GM12892 (cell line): ENCODE results near the gene ACD.

Experiments used
- DNase-seq: peaks from one replicate; pipeline ENCODE4 v3.0.0; 2011; ENCODE audit not compliant: insufficient read length
- FAIRE-seq: peaks from 2 replicates; lab custom pipeline; 2011; peaks lifted over from hg19 to GRCh38; lab: Jason Lieb, UNC
- POLR2A ChIP-seq: IDR thresholded peaks from 2 replicates; pipeline ENCODE4 v1.6.1; 2011; ENCODE audit warnings: low read depth, low read length, control low read depth
- POLR2AphosphoS5 ChIP-seq: IDR thresholded peaks from 2 replicates; pipeline ENCODE4 v1.6.1; 2011; ENCODE audit warnings: low read depth, low read length, control low read depth
- TAF1 ChIP-seq: IDR thresholded peaks from 2 replicates; pipeline ENCODE4 v1.6.1; 2011; ENCODE audit warnings: low read depth, mild to moderate bottlenecking, control low read depth, low read length, borderline replicate concordance

The ACD gene

DNA sequence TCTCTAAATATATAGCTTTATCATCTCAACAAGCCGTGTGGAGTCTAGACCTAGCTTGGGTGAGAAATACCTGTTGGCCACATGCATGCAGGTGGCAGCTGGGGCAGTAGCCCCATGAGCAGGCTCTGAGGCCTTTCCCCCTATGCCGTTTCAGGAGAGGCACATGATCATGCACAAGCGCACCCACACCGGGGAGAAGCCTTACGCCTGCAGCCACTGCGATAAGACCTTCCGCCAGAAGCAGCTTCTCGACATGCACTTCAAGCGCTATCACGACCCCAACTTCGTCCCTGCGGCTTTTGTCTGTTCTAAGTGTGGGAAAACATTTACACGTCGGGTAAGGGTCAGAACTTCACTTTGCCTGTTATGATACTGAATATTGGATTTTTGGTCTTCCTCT lies 31.8 kb downstream of the ACD start:
- no peak for TF ChIP-seq POLR2A
- no peak for TF ChIP-seq TAF1
- no peak for TF ChIP-seq POLR2AphosphoS5
- DNase-seq (no peak), FAIRE-seq (no peak)

DNA sequence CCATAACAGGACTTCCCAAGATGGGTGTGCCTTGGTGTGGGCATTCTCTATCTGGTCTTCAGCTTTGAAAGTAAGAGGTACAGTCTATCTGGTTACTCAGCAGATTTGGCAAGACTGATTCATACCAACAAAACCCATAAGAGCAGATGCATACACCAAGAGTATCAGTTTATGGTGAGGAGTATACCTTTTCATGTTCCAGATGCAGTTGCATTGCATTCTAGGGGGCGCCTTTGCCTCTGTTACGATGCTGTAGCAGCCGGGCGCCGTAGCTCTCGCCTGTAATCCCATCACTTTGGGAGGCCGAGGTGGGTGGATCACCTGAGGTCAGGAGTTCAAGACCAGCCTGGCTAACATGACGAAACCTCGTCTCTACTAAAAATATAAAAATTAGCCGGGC lies 46.3 kb downstream of the ACD start:
- DNase-seq = no peak
- TF ChIP-seq POLR2AphosphoS5 (no peak), TAF1 (no peak), POLR2A (no peak)
- no peak for FAIRE-seq

DNA sequence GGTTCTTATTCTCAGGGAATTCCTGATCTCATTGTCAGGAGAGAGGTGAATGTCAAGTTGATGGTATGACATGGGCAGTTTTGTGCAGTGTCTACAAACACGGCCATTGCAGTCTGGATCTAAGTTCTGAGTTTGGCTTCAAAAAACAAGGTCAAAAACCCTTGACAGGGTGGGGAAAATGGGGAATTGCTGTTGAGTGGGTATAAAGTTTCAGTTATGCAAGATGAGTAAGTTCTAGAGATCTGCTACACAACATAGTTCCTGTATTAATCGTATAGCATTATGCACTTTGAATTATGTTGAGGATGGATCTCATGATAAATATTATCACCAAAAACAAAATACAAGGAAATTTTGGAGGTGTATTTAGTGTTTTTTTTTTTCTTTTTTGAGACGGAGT lies 51.7 kb downstream of the ACD start:
- peak; percentile 24 for DNase-seq
- FAIRE-seq = peak; percentile 33
- TF ChIP-seq POLR2AphosphoS5 (no peak), POLR2A (no peak), TAF1 (no peak)
